ENCODE results near the gene ATP2A1.

The ATP2A1 gene

GRCh38 chr16:28882551-28883160 lies 4.4 kb downstream of the ATP2A1 start:
- Histone ChIP-seq H3K79me2 (ENCODE audit: insufficient read depth, low read length) (peaks cover 14% of the 10 kb centered on the region), H3K9me2 (replicated peaks; ENCODE audit: low read depth, low read length) (no peaks in the 10 kb centered on the region), H4K20me1 (ENCODE audit: insufficient read depth, low read length, poor library complexity, severe bottlenecking) (no peaks in the 10 kb centered on the region), H3K36me3 (ENCODE audit: insufficient read depth, low read length) (no peaks in the 10 kb centered on the region), H2AFZ (ENCODE audit: low read length) (no peak overlapping the region), H3K9me3 (ENCODE audit: insufficient read depth, low read depth, low read length) (no peaks in the 10 kb centered on the region), H3K9ac (ENCODE audit: low read depth, low read length, poor library complexity, severe bottlenecking) (no peak overlapping the region), H3K4me2 (ENCODE audit: low read depth, low read length, poor library complexity, severe bottlenecking) (no peak overlapping the region), H3K4me3 (ENCODE audit: low read length, poor library complexity, severe bottlenecking) (no peak overlapping the region), H3K4me1 (ENCODE audit: insufficient read depth, low read length, poor library complexity, severe bottlenecking) (peaks cover 14% of the 10 kb centered on the region), H3K27me3 (ENCODE audit: insufficient read depth, low read length, poor library complexity, severe bottlenecking) (no peaks in the 10 kb centered on the region), H3F3A (ENCODE audit: low read depth) (no peaks in the 10 kb centered on the region)
- TF ChIP-seq CTCF (conservative IDR thresholded peaks at IDR 0.05; ENCODE audit: low read length) (no peak), EZH2phosphoT487 (IDR thresholded peaks at IDR 0.05; ENCODE audit: borderline replicate concordance) (no peak)

GRCh38 chr16:28883221-28883996 lies 5.1 kb downstream of the ATP2A1 start:
- H3K4me2 ChIP-seq (ENCODE audit: low read depth, low read length, poor library complexity, severe bottlenecking): no peak overlapping the region

GRCh38 chr16:28884045-28884444 lies 5.8 kb downstream of the ATP2A1 start:
- Histone ChIP-seq H3K4me2 (ENCODE audit: low read depth, low read length, poor library complexity, severe bottlenecking) (no peak overlapping the region), H3K4me3 (ENCODE audit: low read length, poor library complexity, severe bottlenecking) (no peak overlapping the region)
- TF ChIP-seq EZH2phosphoT487 (IDR thresholded peaks at IDR 0.05; ENCODE audit: borderline replicate concordance) (no peak), CTCF (conservative IDR thresholded peaks at IDR 0.05; ENCODE audit: low read length) (no peak)

More at GRCh38 chr16:28883221-28883996, 5.1 kb downstream of the ATP2A1 start:
- Histone ChIP-seq H4K20me1 (ENCODE audit: insufficient read depth, low read length, poor library complexity, severe bottlenecking) (no peaks in the 10 kb centered on the region), H3K9ac (ENCODE audit: low read depth, low read length, poor library complexity, severe bottlenecking) (no peak overlapping the region), H3K9me3 (ENCODE audit: insufficient read depth, low read depth, low read length) (no peaks in the 10 kb centered on the region), H3F3A (ENCODE audit: low read depth) (no peaks in the 10 kb centered on the region), H3K9me2 (replicated peaks; ENCODE audit: low read depth, low read length) (no peaks in the 10 kb centered on the region), H3K4me3 (ENCODE audit: low read length, poor library complexity, severe bottlenecking) (no peak overlapping the region), H2AFZ (ENCODE audit: low read length) (no peak overlapping the region), H3K4me1 (ENCODE audit: insufficient read depth, low read length, poor library complexity, severe bottlenecking) (peaks cover 14% of the 10 kb centered on the region), H3K27me3 (ENCODE audit: insufficient read depth, low read length, poor library complexity, severe bottlenecking) (no peaks in the 10 kb centered on the region), H3K79me2 (ENCODE audit: insufficient read depth, low read length) (peaks cover 11% of the 10 kb centered on the region), H3K36me3 (ENCODE audit: insufficient read depth, low read length) (no peaks in the 10 kb centered on the region)
- TF ChIP-seq EZH2phosphoT487 (IDR thresholded peaks at IDR 0.05; ENCODE audit: borderline replicate concordance): no peak
- no peak for TF ChIP-seq CTCF (conservative IDR thresholded peaks at IDR 0.05; ENCODE audit: low read length)

More at GRCh38 chr16:28884045-28884444, 5.8 kb downstream of the ATP2A1 start:
- H3K4me1 ChIP-seq (ENCODE audit: insufficient read depth, low read length, poor library complexity, severe bottlenecking): peaks cover 9% of the 10 kb centered on the region
- no peaks in the 10 kb centered on the region for H3K36me3 ChIP-seq (ENCODE audit: insufficient read depth, low read length)
- no peaks in the 10 kb centered on the region for H3K9me3 ChIP-seq (ENCODE audit: insufficient read depth, low read depth, low read length)
- no peaks in the 10 kb centered on the region for H3K9me2 ChIP-seq (replicated peaks; ENCODE audit: low read depth, low read length)
- no peaks in the 10 kb centered on the region for H3F3A ChIP-seq (ENCODE audit: low read depth)
- no peak overlapping the region for H3K9ac ChIP-seq (ENCODE audit: low read depth, low read length, poor library complexity, severe bottlenecking)
- H2AFZ ChIP-seq (ENCODE audit: low read length): no peak overlapping the region
- no peaks in the 10 kb centered on the region for H3K27me3 ChIP-seq (ENCODE audit: insufficient read depth, low read length, poor library complexity, severe bottlenecking)
- H3K79me2 ChIP-seq (ENCODE audit: insufficient read depth, low read length): peaks cover 5% of the 10 kb centered on the region
- H4K20me1 ChIP-seq (ENCODE audit: insufficient read depth, low read length, poor library complexity, severe bottlenecking): no peaks in the 10 kb centered on the region

All from Loucy (cell line).